ENCODE results near the gene SMIM29.
"Not testable (repeated sequence)": the region's sequence is repeated elsewhere in the genome, so short reads cannot be mapped to it uniquely, and the experiment has no call there.

The SMIM29 gene

DNA sequence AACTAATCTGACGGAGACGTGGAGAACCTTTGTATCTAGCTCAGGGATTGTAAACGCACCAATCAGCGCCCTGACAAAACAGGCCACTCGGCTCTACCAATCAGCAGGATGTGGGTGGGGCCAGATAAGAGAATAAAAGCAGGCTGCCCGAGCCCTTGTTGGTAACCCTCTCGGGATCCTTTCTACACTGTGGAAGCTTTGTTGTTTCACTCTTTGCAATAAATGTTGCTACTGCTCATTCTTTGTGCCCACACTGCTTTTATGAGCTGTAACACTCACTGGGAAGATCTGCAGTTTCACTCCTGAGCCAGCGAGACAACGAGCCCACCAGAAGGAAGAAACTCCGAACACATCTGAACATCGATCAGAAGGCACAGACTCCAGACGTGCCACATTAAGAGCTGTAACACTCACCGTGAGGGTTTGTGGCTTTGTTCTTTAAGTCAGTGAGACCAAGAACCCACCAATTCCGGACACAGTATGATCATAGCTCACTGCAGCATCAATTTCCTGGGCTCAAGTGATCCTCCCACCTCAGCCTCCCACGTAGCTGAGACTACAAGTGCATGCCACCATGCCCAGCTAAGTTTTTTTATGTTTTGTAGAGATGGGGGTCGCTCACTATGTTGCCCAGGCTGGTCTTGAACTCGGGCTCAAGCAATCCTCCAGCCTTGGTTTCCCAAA lies 21.0 kb upstream of the SMIM29 start:
- in situ Hi-C loops (cut with MboI; ENCODE audit: low sequenced_read_pairs), result not testable (repeated sequence)

DNA sequence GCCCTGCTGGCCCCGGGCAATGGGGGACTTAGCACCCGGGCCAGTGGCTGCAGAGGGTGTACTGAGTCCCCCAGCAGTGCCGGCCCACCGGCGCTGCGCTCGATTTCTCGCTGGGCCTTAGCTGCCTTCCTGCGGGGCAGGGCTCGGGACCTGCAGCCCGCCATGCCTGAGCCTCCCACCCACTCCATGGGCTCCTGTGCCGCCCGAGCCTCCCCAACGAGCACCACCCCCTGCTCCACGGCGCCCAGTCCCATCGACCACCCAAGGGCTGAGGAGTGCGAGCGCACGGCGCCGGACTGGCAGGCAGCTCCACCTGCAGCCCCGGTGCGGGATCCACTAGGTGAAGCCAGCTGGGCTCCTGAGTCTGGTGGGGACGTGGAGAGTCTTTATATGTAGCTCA lies 20.3 kb upstream of the SMIM29 start:
- in situ Hi-C loops (cut with MboI; ENCODE audit: low sequenced_read_pairs), result not testable (repeated sequence)

DNA sequence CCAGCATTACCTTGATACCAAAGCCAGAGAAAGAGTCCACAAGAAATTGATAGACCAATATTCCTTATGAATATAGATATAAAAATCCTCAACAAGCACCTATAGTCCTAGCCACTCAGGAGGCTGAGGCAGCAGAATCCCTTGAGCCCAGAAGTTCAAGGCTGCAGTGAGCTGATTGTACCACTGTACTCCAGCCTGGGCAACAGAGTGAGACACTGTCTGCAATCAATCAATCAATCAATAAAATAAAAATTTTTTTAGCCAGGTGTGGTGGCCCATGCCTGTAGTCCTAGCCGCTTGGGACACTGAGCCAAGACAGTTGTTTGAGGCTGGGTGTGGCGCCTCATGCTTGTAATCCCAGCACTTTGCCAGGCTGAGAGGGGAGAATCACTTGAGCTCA lies 18.9 kb upstream of the SMIM29 start:
- in situ Hi-C loops (cut with MboI; ENCODE audit: low sequenced_read_pairs), result no loop called here

DNA sequence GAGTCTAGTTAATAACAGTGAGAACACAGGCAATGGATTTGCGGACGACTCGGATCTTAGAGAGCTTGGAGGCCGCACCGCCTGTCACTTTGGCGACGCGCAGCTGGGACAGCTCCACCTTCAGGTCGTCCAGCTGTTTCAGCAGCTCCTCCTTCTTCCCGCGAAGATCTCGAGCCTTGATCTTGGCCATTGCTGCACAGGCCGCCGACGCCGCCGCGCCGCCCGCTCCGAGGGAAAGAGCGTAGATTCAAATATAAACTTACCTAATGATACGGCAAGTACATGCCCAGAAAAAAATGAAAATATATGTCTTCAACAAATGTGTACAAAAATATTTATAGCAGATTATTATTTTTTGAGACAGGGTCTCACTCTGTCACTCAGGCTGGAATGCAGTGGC lies 14.7 kb upstream of the SMIM29 start:
- in situ Hi-C loops (cut with MboI; ENCODE audit: low sequenced_read_pairs), result not testable (repeated sequence)

GRCh38 chr6:34260576-34261267 lies 11.9 kb upstream of the SMIM29 start:
- in situ Hi-C loops (cut with MboI; ENCODE audit: low sequenced_read_pairs), result no loop called here

- in situ Hi-C loops (cut with MboI; ENCODE audit: low sequenced_read_pairs), result no loop called here
Measured at GRCh38 chr6:34259529-34260069, 10.8 kb upstream of the SMIM29 start.

DNA sequence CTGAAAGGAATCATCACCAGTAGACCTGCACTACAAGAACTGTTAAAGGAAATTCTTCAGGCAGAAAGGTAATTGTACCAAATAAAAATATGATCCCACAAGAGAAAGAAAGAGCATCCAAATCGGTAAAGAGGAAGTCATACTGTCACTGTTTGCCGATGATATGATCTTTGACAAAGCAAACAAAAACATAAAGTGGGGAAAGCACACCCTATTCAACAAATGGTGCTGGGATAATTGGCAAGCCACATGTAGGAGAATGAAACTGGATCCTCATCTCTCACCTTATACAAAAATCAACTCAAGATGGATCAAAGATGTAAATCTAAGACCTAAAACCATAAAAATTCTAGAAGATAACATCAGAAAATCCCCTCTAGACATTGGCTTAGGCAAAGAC lies 3.6 kb upstream of the SMIM29 start:
- in situ Hi-C loops (cut with MboI; ENCODE audit: low sequenced_read_pairs), result not testable (repeated sequence)

GRCh38 chr6:34249469-34250261 lies 859 bp upstream of the SMIM29 start:
- in situ Hi-C loops (cut with MboI; ENCODE audit: low sequenced_read_pairs), result loop anchor here (10.0 kb wide), 1 partner anchor 165 kb away; no protein-coding TSS in a partner anchor

- in situ Hi-C loops (cut with MboI; ENCODE audit: low sequenced_read_pairs), result loop anchor here (10.0 kb wide), 1 partner anchor 167 kb away; no protein-coding TSS in a partner anchor
Measured at GRCh38 chr6:34248198-34248726, 544 bp downstream of the SMIM29 start.

GRCh38 chr6:34247481-34248197 lies 1.2 kb downstream of the SMIM29 start:
- in situ Hi-C loops (cut with MboI; ENCODE audit: low sequenced_read_pairs), result loop anchor here (10.0 kb wide), 1 partner anchor 167 kb away; no protein-coding TSS in a partner anchor

DNA sequence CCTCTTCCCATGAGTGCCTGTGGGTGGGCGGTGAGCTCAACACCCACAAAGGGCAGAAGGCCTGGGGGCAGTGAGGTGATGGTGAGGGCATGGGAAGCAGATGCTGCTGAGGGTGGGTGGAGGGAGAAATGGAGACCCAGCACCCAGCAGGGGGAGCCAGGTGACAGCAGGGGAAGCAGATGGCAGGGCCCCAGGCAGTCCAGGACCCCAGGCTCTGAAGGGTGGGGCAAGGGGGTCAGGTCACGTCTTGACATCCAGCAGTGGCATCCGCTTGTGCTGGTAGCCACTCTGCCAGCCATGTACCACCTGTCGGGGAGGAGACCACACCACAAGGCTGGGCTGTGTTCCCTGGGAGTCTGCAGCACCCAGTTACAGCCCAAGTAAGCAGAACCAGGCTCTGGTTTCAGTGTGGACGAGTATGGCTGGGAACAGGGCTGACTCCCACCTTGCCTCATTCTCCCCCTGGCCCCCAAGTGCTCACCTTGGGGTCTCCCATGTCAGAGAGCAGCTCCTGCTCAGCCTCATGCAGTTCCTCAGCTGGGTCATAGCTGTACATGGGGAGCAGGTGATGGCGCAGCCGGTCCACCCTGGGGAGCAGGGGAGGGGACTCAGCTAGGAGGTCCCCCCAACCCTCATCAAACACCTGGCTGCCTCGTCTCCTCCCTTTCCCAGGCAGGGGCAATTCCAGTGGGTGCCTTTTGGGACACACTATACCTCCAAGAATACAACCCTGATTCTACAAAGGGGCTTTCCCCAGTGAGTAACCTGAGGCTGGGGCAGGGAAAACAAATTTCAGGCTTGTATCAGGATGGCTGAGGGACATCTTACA lies 2.0 kb downstream of the SMIM29 start:
- in situ Hi-C loops (cut with MboI; ENCODE audit: low sequenced_read_pairs), result loop anchor here (10.0 kb wide), 1 partner anchor 168 kb away; no protein-coding TSS in a partner anchor

- in situ Hi-C loops (cut with MboI; ENCODE audit: low sequenced_read_pairs), result loop anchor here (10.0 kb wide), 1 partner anchor 169 kb away; no protein-coding TSS in a partner anchor
Measured at GRCh38 chr6:34246249-34246562, 2.6 kb downstream of the SMIM29 start.

- in situ Hi-C loops (cut with MboI; ENCODE audit: low sequenced_read_pairs), result loop anchor here (10.0 kb wide), 1 partner anchor 169 kb away; no protein-coding TSS in a partner anchor
Measured at GRCh38 chr6:34245761-34246140, 3.1 kb downstream of the SMIM29 start.

GRCh38 chr6:34245032-34245760 lies 3.6 kb downstream of the SMIM29 start:
- in situ Hi-C loops (cut with MboI; ENCODE audit: low sequenced_read_pairs), result loop anchor here (10.0 kb wide), 1 partner anchor 170 kb away; no protein-coding TSS in a partner anchor

DNA sequence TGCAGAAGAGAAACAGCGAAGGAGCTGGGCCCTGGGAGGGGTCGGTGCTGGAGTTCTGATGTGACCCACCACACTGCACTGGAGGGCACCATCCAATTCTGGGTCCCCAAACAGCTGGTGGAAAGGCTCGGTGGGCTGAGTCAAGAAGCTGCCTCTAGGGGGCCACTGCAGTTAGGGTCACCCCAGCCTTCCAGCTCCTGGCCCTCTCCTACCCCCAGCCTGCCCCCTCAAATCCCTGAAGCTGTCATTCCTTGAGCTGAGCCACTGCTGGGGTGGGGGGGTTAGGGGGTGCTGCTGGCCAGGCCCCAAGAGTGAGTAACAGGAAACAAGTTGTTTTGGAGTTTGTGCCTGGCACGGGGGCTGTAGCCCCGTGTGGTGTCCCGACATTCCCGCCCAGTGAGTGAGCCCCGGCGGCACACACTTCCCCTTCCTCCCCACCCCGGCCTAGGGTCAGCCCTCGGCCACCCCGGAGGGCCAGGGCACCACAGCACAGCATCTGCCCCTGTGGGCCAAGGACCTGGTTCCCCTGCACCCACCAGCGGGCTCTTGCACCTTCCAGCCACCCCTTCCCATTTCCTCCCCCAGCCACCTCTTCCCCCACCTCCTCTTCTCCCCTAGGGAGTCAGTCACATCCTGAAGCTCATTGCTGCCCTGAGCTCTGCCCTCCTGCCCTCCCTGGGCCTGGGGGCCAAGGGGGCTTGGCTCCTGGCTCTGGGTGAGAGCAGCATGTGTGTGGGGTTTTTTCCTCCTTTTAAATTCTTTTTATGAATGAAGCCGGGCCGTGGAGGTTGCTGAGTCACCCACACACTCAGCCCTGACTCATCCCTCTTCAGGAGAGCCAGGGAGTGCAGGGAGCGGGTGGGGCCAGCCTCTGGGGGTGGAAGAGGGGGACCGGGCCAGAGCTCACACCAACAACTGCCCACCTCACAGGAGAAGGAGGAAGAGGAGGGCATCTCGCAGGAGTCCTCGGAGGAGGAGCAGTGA lies 4.6 kb downstream of the SMIM29 start:
- in situ Hi-C loops (cut with MboI; ENCODE audit: low sequenced_read_pairs), result loop anchor here (10.0 kb wide), 1 partner anchor 171 kb away; no protein-coding TSS in a partner anchor

DNA sequence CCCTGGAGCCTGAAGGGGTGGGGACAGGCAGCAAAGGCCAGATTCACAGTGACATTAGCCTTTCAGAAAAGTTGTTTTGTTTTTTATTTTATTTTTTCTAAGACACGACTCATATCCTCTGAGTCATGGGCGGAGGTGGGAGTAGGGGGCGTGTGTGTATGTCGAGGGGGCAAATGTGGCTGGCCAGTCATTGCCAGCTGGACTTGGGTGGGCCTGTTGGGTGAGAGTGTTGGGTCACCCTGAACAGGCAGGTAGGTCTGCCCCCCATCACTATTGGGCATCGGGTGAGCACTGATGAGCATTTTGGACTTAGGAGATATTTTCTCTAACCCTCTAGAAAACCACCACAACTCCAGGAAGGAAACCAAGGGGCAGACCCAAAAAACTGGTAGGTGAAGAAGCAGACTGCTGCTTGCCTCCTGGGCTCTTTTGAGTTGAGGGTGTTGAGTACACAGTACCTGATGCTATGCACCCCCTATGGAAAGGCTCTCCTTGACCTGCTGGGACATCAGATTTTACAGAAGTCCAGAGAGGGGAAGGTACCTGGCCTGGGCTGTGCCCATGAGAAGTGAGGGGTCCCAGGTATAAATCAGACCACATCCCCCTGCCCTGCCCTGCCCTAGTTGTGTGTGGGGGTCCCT lies 5.6 kb downstream of the SMIM29 start:
- in situ Hi-C loops (cut with MboI; ENCODE audit: low sequenced_read_pairs), result loop anchor here (10.0 kb wide), 1 partner anchor 172 kb away; no protein-coding TSS in a partner anchor

Measured in HL-60/S4 treated with phorbol 12-myristate 13-acetate at 8.2 ng/mL for 4 days and 3 days (cell line).